Stomach (tissue), 9 donors: ENCODE data around the gene C13orf42. TPM values are rescaled to one million over a fixed set of nuclear protein-coding genes. Genes with fewer than 3 reads are reported as not detected.

Source experiments
- DNase-seq, 2 donors: peaks; one replicate each; pipeline versions ENCODE4 v3.0.0 to v3.0.0-alpha.2; 2013 to 2019
- H3K27ac ChIP-seq, 5 donors: fragments of 200-600 bp in 4 of 5; sonication (generic) in 4 of 5; one replicate each; pipeline ENCODE4 v1.5.1; 2013 to 2019; ENCODE audit warnings: mild to moderate bottlenecking in 1 of 5, moderate library complexity in 1 of 5
- H3K27me3 ChIP-seq, 3 donors: fragments of 200-600 bp; sonication (generic); one replicate each; pipeline ENCODE4 v1.5.1; 2017 to 2019; ENCODE audit warnings: mixed run types in 1 of 3
- H3K36me3 ChIP-seq, 4 donors: fragments of 200-600 bp; sonication (generic); 1 replicate in 3 of 4; 2 replicates in 1 of 4; pipeline ENCODE4 v1.5.1; 2016 to 2019
- H3K4me1 ChIP-seq, 4 donors: fragments of 200-600 bp; sonication (generic); one replicate each; pipeline ENCODE4 v1.5.1; 2016 to 2019
- H3K4me3 ChIP-seq, 4 donors: fragments of 200-600 bp; sonication (generic) in 3 of 4; one replicate each; pipeline ENCODE4 v1.5.1; 2016 to 2019; ENCODE audit warnings: mild to moderate bottlenecking in 1 of 4
- H3K9me3 ChIP-seq, 4 donors: fragments of 200-600 bp; sonication (generic); one replicate each; pipeline ENCODE4 v1.5.1; 2016 to 2019
- CTCF ChIP-seq, 7 experiments: fragments of 450-650 bp in 4 of 7; fragments of 200-600 bp in 3 of 7; sonication (generic) in 3 of 7; IDR thresholded peaks; one replicate each; pipeline ENCODE4 v1.5.1; 2016 to 2019; ENCODE audit warnings: antibody characterized with exemption in 7 of 7, control low read depth in 2 of 7, mild to moderate bottlenecking in 1 of 7
- EP300 ChIP-seq: sonication (generic); formaldehyde crosslinking; IDR thresholded peaks from one replicate; pipeline ENCODE4 v1.6.1; 2017; ENCODE audit warnings: antibody characterized with exemption
- POLR2A ChIP-seq, 4 donors: fragments of 450-650 bp; IDR thresholded peaks; one replicate each; pipeline ENCODE4 v1.6.1; 2016; ENCODE audit warnings: antibody characterized with exemption in 4 of 4, control low read depth in 2 of 4, mild to moderate bottlenecking in 1 of 4, moderate library complexity in 1 of 4
- POLR2AphosphoS5 ChIP-seq, 3 donors: sonication (generic); formaldehyde crosslinking; IDR thresholded peaks; one replicate each; pipeline ENCODE4 v1.6.1; 2016; ENCODE audit warnings: antibody characterized with exemption in 3 of 3
- WGBS, 5 donors: extraction: QIAGEN DNeasy Blood & Tissue Kit in 3 of 5; methylation state at CpG; one replicate each; pipeline versions ENCODE4 v1.1.5 to v1.1.7; 2013 to 2018; 5-methylcytosine and 5-hydroxymethylcytosine counted together
- intact Hi-C: fragments of 100-400 bp; cut with DNase I; formaldehyde crosslinking; loops from one replicate; pipeline ENCODE4 v1.15.1; 2023; ENCODE audit warnings: low total_unique reads
- polyA plus RNA-seq, 3 donors: library from polyadenylated mRNA; stranded (reverse); fragments of 200-250 nt; gene quantifications; one replicate each; pipeline ENCODE4 v1.2.3, GENCODE V29; 2013
- total RNA-seq, 5 donors: library from RNA; depleted of rRNA; stranded (reverse); fragments of >200 nt; gene quantifications; one replicate each; pipeline versions ENCODE4 v1.1.0 to v1.2.3, GENCODE V29; 2014 to 2016
- donor health status: healthy with polysubstance abuse.
- donor health status: Bipolar disorder and iron deficiency.
- donor health status: healthy.

The C13orf42 gene
- total and polyA plus RNA-seq, 8 donors, result not detected

GRCh38 chr13:51032831-51033230, 78.2 kb downstream of the C13orf42 start:
- Histone ChIP-seq H3K36me3 (no peaks in the 10 kb centered on the region), H3K27ac (no peak overlapping the region), H3K4me1 (no peaks in the 10 kb centered on the region), H3K9me3 (no peaks in the 10 kb centered on the region), H3K4me3 (no peak overlapping the region), H3K27me3 (no peaks in the 10 kb centered on the region)
- TF ChIP-seq POLR2AphosphoS5 (IDR thresholded peaks at IDR 0.05) (no peak), CTCF (IDR thresholded peaks at IDR 0.05) (no peak), POLR2A (IDR thresholded peaks at IDR 0.05) (no peak), EP300 (no peak)
- no peak for DNase-seq
- intact Hi-C loops, result no loop called here
- 92 to 98% (median 94%) methylated on average over 3 of the region's 3 CpGs for WGBS, 5 donors

Other genes with a start within 250 kb of the C13orf42 start
- 100 to 1,000 TPM in 1 of 5 donors, 10 to 100 TPM in 4; 43.2 to 106 (median 55.4) TPM for gene RNASEH2B, start 201.5 kb downstream of the C13orf42 start, total RNA-seq
- 10 to 100 TPM; 44.8 to 56.7 (median 47.3) TPM for gene RNASEH2B, start 201.5 kb downstream of the C13orf42 start, polyA plus RNA-seq
- 10 to 100 TPM in 1 of 5 donors, 1 to 10 TPM in 4; 2.4 to 21.0 (median 2.9) TPM for gene FAM124A, start 111.1 kb upstream of the C13orf42 start, total RNA-seq
- gene FAM124A, start 111.1 kb upstream of the C13orf42 start, polyA plus RNA-seq, result 1 to 10 TPM in 1 of 3 donors, under 1 TPM in 2; 0.46 to 1.9 (median 0.62) TPM
- gene SERPINE3, start 228.4 kb upstream of the C13orf42 start, total RNA-seq, result under 1 TPM in 1 of 5 donors, not detected in 4; 0.55 TPM
- not detected for gene SERPINE3, start 228.4 kb upstream of the C13orf42 start, polyA plus RNA-seq